B cell (primary cell): ENCODE data around the gene LGALS3. TPM values are rescaled to one million over a fixed set of nuclear protein-coding genes. Genes with fewer than 3 reads are reported as not detected.

ENCODE experiments used
- ATAC-seq: fragments of 200-7000 bp; cut with Tn5 transposase; one replicate; pipeline ENCODE4 v1.10.0; 2021; ENCODE audit warnings: low read depth, mild to moderate bottlenecking, moderate number of reproducible peaks, moderate library complexity
- CTCF ChIA-PET: fragments of 350-600 bp; sonication (Branson Sonifier 250); formaldehyde crosslinking; loops from one replicate; lab custom pipeline; 2021; ENCODE audit warnings: antibody characterized with exemption, inconsistent platforms; lab: Charles Lee
- POLR2A ChIA-PET: fragments of 350-600 bp; sonication (Branson Sonifier 250); formaldehyde crosslinking; loops from one replicate; lab custom pipeline; 2021; ENCODE audit warnings: antibody characterized with exemption; lab: Charles Lee
- DNase-seq: peaks from one replicate; pipeline ENCODE4 v3.0.0; 2013
- H2AFZ ChIP-seq: 2 replicates; pipeline ENCODE4 v1.6.1; 2012; ENCODE audit warnings: mild to moderate bottlenecking, low read depth, low read length; ENCODE audit not compliant: insufficient read depth, poor library complexity, severe bottlenecking
- H3K27ac ChIP-seq, 2 donors: 1 replicate in 1 of 2; 2 replicates in 1 of 2; pipeline ENCODE4 v1.5.1; 2012 to 2013; ENCODE audit warnings: low read length in 2 of 2, mild to moderate bottlenecking in 2 of 2, moderate library complexity in 1 of 2
- H3K27me3 ChIP-seq, 4 experiments: fragments of 200-600 bp in 1 of 4; sonication (generic) in 1 of 4; replicated peaks in 1 of 4; 1 replicate in 2 of 4; 2 replicates in 2 of 4; pipeline versions ENCODE4 v1.6.1 to v1.7.0; 2013 to 2016; ENCODE audit warnings: low read length in 3 of 4, mild to moderate bottlenecking in 2 of 4, mixed read lengths in 1 of 4, moderate library complexity in 1 of 4; ENCODE audit not compliant: insufficient read depth in 4 of 4, control insufficient read depth in 3 of 4; ENCODE audit errors: control extremely low read depth in 1 of 4
- H3K36me3 ChIP-seq, 2 experiments: replicated peaks in 1 of 2; 1 replicate in 1 of 2; 2 replicates in 1 of 2; pipeline versions ENCODE4 v1.6.1 to v1.7.1; 2013; ENCODE audit warnings: low read length in 1 of 2; ENCODE audit not compliant: insufficient read depth in 2 of 2, control insufficient read depth in 1 of 2; ENCODE audit errors: control extremely low read depth in 1 of 2, extremely low read depth in 1 of 2
- H3K4me1 ChIP-seq, 2 donors: fragments of 200-600 bp in 1 of 2; sonication (generic) in 1 of 2; 1 replicate in 1 of 2; 2 replicates in 1 of 2; pipeline versions ENCODE4 v1.5.1 to v1.6.1; 2013 to 2017; ENCODE audit warnings: low read length in 2 of 2; ENCODE audit not compliant: control insufficient read depth in 2 of 2, insufficient read depth in 2 of 2
- H3K4me2 ChIP-seq: replicated peaks from 2 replicates; pipeline ENCODE3; 2012; ENCODE audit warnings: mild to moderate bottlenecking, low read depth, low read length; ENCODE audit not compliant: poor library complexity, severe bottlenecking
- H3K4me3 ChIP-seq, 5 experiments: fragments of 200-600 bp in 1 of 5; sonication (generic) in 1 of 5; 1 replicate in 3 of 5; 2 replicates in 2 of 5; pipeline versions ENCODE4 v1.5.1 to v1.7.0; 2011 to 2016; ENCODE audit warnings: low read length in 4 of 5, mild to moderate bottlenecking in 4 of 5, low read depth in 2 of 5, control low read depth in 1 of 5, moderate library complexity in 1 of 5; ENCODE audit not compliant: insufficient read depth in 1 of 5; ENCODE audit errors: control extremely low read depth in 1 of 5, extremely low read depth in 1 of 5
- H3K79me2 ChIP-seq: fragments of 200-600 bp; sonication (generic); one replicate; pipeline ENCODE4 v1.6.0; 2016; ENCODE audit warnings: low read length; ENCODE audit not compliant: control insufficient read depth, insufficient read depth
- H3K9ac ChIP-seq: fragments of 200-600 bp; sonication (generic); 2 replicates; pipeline ENCODE4 v1.6.1; 2017; ENCODE audit warnings: mild to moderate bottlenecking, low read length, moderate library complexity
- H3K9me3 ChIP-seq, 3 donors: one replicate each; pipeline versions ENCODE4 v1.6.1 to v1.7.1; 2013; ENCODE audit warnings: low read length in 2 of 3; ENCODE audit not compliant: control insufficient read depth in 2 of 3, insufficient read depth in 1 of 3; ENCODE audit errors: control extremely low read depth in 1 of 3
- H4K20me1 ChIP-seq: 2 replicates; pipeline ENCODE4 v1.6.0; 2012; ENCODE audit warnings: mild to moderate bottlenecking, low read length; ENCODE audit not compliant: insufficient read depth, control insufficient read depth, poor library complexity, severe bottlenecking
- H3K27ac Mint-ChIP-seq: one replicate; pipeline ENCODE4 v1.8.0; 2021; ENCODE audit warnings: mixed read lengths
- H3K27me3 Mint-ChIP-seq: one replicate; pipeline ENCODE4 v1.8.0; 2021; ENCODE audit warnings: mixed read lengths
- H3K4me1 Mint-ChIP-seq: one replicate; pipeline ENCODE4 v1.8.0; 2021; ENCODE audit warnings: mixed read lengths
- H3K4me3 Mint-ChIP-seq: one replicate; pipeline ENCODE4 v1.8.0; 2021; ENCODE audit warnings: mixed read lengths
- H3K9me3 Mint-ChIP-seq: one replicate; pipeline ENCODE4 v1.8.0; 2022; ENCODE audit warnings: mixed read lengths; ENCODE audit not compliant: insufficient read depth
- EZH2 ChIP-seq: IDR thresholded peaks from 2 replicates; pipeline ENCODE4 v1.6.1; 2012; ENCODE audit warnings: borderline replicate concordance, low read depth, mild to moderate bottlenecking, moderate library complexity, low read length; ENCODE audit not compliant: insufficient read depth, poor library complexity, severe bottlenecking
- WGBS: methylation state at CpG from one replicate; pipeline ENCODE4 v1.1.5; 2013; ENCODE audit warnings: missing lambda C conversion rate; ENCODE audit not compliant: insufficient coverage; 5-methylcytosine and 5-hydroxymethylcytosine counted together
- intact Hi-C: fragments of 100-400 bp; cut with micrococcal nuclease; formaldehyde crosslinking; loops from one replicate; pipeline ENCODE4 v1.10.0; 2022
- polyA plus RNA-seq: library from polyadenylated mRNA; depleted of rRNA; stranded (reverse); fragments of >200 nt; gene quantifications from 2 replicates; pipeline ENCODE4 v1.2.3, GENCODE V29; 2012
- total RNA-seq, 2 donors: library from RNA; stranded (reverse); fragments of 120-200 nt in 1 of 2; gene quantifications; 1 replicate in 1 of 2; 2 replicates in 1 of 2; pipeline versions ENCODE4 v1.2.3 to v1.2.4, GENCODE V29; 2013 to 2022
- TF ChIP-seq, protein P1 (sequence below): fragments of 200-600 bp; IDR thresholded peaks from one replicate; pipeline ENCODE4 v1.8.0; 2022; ENCODE audit warnings: antibody characterized with exemption, mild to moderate bottlenecking

Gene LGALS3
- total and polyA plus RNA-seq, 2 donors (not counting 1 experiment from before 2014, with no cell fraction given): 7.0 to 21.1 TPM

GRCh38 chr14:55097881-55098560 lies 31.0 kb upstream of the LGALS3 start:
- TF ChIP-seq, protein P1, sequence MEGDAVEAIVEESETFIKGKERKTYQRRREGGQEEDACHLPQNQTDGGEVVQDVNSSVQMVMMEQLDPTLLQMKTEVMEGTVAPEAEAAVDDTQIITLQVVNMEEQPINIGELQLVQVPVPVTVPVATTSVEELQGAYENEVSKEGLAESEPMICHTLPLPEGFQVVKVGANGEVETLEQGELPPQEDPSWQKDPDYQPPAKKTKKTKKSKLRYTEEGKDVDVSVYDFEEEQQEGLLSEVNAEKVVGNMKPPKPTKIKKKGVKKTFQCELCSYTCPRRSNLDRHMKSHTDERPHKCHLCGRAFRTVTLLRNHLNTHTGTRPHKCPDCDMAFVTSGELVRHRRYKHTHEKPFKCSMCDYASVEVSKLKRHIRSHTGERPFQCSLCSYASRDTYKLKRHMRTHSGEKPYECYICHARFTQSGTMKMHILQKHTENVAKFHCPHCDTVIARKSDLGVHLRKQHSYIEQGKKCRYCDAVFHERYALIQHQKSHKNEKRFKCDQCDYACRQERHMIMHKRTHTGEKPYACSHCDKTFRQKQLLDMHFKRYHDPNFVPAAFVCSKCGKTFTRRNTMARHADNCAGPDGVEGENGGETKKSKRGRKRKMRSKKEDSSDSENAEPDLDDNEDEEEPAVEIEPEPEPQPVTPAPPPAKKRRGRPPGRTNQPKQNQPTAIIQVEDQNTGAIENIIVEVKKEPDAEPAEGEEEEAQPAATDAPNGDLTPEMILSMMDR: no peak
- TF ChIP-seq EZH2: no peak

GRCh38 chr14:55098561-55098898 lies 30.5 kb upstream of the LGALS3 start:
- Mint-ChIP-seq H3K9me3 (no peaks in the 10 kb centered on the region), H3K27me3 (no peaks in the 10 kb centered on the region), H3K27ac (peak overlapping the region; percentile 90), H3K4me3 (peak overlapping the region; percentile 65), H3K4me1 (peaks cover 38% of the 10 kb centered on the region)
- POLR2A ChIA-PET: interaction anchor here (0.7 kb wide), 1 partner anchor 196 kb away, joined by 6 read pairs; the partner anchor contains the start of gene GCH1
- ATAC-seq (no peak), DNase-seq (no peak)
- H3K4me2 ChIP-seq: peak overlapping the region; percentile 46
- H4K20me1 ChIP-seq: no peaks in the 10 kb centered on the region
- peak overlapping the region; percentile 22 to 66 for H3K27ac ChIP-seq
- no peak for TF ChIP-seq EZH2
- TF ChIP-seq, protein P1: no peak
- intact Hi-C loops: no loop called here
- H3K9me3 ChIP-seq: no peaks in the 10 kb centered on the region
- H3K4me3 ChIP-seq: no peak overlapping the region
- H3K4me1 ChIP-seq: peaks cover 29 to 38% of the 10 kb centered on the region in 2 donors
- H3K9ac ChIP-seq: no peak overlapping the region
- CTCF ChIA-PET: interaction anchor here (0.5 to 2.8 kb wide), 7 partner anchors 9 to 62 kb away, joined by 3 to 16 read pairs (median 6); partner anchors contain the start of genes LGALS3 and MAPK1IP1L
- H3K79me2 ChIP-seq: no peaks in the 10 kb centered on the region
- WGBS: no CpG with 5 or more reads among the region's 1 CpG
- no peaks in the 10 kb centered on the region for H3K27me3 ChIP-seq
- no peaks in the 10 kb centered on the region for H3K36me3 ChIP-seq
- H2AFZ ChIP-seq: peak overlapping the region; percentile 75

More at GRCh38 chr14:55097881-55098560, 31.0 kb upstream of the LGALS3 start:
- H4K20me1 ChIP-seq: no peaks in the 10 kb centered on the region
- ATAC-seq (peak; percentile 56), DNase-seq (peak; percentile 77)
- Mint-ChIP-seq H3K4me3 (peak overlapping the region; percentile 65), H3K27me3 (no peaks in the 10 kb centered on the region), H3K9me3 (no peaks in the 10 kb centered on the region), H3K4me1 (peaks cover 33% of the 10 kb centered on the region), H3K27ac (peak overlapping the region; percentile 90)
- ChIA-PET POLR2A (interaction anchor here (0.7 kb wide), 1 partner anchor 196 kb away, joined by 6 read pairs; the partner anchor contains the start of gene GCH1), CTCF (interaction anchor here (0.5 to 2.8 kb wide), 7 partner anchors 9 to 63 kb away, joined by 3 to 16 read pairs (median 6); partner anchors contain the start of genes LGALS3 and MAPK1IP1L)
- no peak overlapping the region for H3K9ac ChIP-seq
- no peak overlapping the region for H3K4me3 ChIP-seq
- peak overlapping the region; percentile 46 for H3K4me2 ChIP-seq
- peaks cover 24 to 33% of the 10 kb centered on the region in 2 donors for H3K4me1 ChIP-seq
- intact Hi-C loops: no loop called here
- no peaks in the 10 kb centered on the region for H3K36me3 ChIP-seq
- H3K9me3 ChIP-seq: no peaks in the 10 kb centered on the region
- H3K27ac ChIP-seq: peak overlapping the region; percentile 22 to 66
- H3K79me2 ChIP-seq: no peaks in the 10 kb centered on the region
- H2AFZ ChIP-seq: peak overlapping the region; percentile 75
- 24% methylated on average over 3 of the region's 5 CpGs for WGBS
- H3K27me3 ChIP-seq: no peaks in the 10 kb centered on the region
